Transverse colon (tissue), 4 donors: ENCODE results near the gene DGKD.

ENCODE experiments used
- CTCF ChIP-seq, 5 experiments: fragments of 200-600 bp in 3 of 5; fragments of 450-650 bp in 2 of 5; sonication (generic) in 3 of 5; IDR thresholded peaks; 1 replicate in 2 of 5; 2 replicates in 3 of 5; pipeline ENCODE4 v1.5.1; 2016 to 2017; ENCODE audit warnings: antibody characterized with exemption in 5 of 5, inconsistent platforms in 3 of 5, mild to moderate bottlenecking in 2 of 5, moderate library complexity in 1 of 5
- EP300 ChIP-seq: sonication (generic); formaldehyde crosslinking; IDR thresholded peaks from one replicate; pipeline ENCODE4 v1.6.1; 2017; ENCODE audit warnings: antibody characterized with exemption, low read depth
- POLR2A ChIP-seq: fragments of 450-650 bp; IDR thresholded peaks from one replicate; pipeline ENCODE4 v1.6.1; 2016; ENCODE audit warnings: antibody characterized with exemption, mild to moderate bottlenecking, moderate library complexity
- POLR2AphosphoS5 ChIP-seq, 3 donors: sonication (generic); formaldehyde crosslinking; IDR thresholded peaks; one replicate each; pipeline ENCODE4 v1.6.1; 2016; ENCODE audit warnings: antibody characterized with exemption in 3 of 3

DNA sequence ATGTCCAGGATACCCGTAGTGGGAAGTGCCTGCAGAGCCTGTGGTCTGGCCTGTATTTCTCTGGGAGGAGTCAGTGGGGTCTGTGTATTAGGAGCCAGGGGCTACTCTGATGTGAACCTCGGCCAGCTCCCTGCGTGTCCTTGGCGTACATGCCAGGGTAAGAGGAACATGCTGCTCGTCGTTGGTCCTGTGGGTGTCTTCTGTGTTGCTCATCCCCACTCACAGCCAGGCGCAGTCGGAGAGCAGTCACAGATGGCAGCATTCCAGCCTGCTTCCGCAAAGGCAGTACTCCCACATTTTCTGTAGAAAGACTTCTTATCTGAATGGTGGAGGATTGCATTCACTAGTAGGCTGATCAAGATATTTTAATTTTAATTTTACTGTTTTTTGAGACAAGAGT lies 84.9 kb downstream of the DGKD start:
- TF ChIP-seq EP300 (no peak), CTCF (IDR thresholded peaks at IDR 0.05) (no peak), POLR2A (no peak), POLR2AphosphoS5 (IDR thresholded peaks at IDR 0.05) (no peak)
